ENCODE data around the gene MUC6.

MUC6 gene, protein sequence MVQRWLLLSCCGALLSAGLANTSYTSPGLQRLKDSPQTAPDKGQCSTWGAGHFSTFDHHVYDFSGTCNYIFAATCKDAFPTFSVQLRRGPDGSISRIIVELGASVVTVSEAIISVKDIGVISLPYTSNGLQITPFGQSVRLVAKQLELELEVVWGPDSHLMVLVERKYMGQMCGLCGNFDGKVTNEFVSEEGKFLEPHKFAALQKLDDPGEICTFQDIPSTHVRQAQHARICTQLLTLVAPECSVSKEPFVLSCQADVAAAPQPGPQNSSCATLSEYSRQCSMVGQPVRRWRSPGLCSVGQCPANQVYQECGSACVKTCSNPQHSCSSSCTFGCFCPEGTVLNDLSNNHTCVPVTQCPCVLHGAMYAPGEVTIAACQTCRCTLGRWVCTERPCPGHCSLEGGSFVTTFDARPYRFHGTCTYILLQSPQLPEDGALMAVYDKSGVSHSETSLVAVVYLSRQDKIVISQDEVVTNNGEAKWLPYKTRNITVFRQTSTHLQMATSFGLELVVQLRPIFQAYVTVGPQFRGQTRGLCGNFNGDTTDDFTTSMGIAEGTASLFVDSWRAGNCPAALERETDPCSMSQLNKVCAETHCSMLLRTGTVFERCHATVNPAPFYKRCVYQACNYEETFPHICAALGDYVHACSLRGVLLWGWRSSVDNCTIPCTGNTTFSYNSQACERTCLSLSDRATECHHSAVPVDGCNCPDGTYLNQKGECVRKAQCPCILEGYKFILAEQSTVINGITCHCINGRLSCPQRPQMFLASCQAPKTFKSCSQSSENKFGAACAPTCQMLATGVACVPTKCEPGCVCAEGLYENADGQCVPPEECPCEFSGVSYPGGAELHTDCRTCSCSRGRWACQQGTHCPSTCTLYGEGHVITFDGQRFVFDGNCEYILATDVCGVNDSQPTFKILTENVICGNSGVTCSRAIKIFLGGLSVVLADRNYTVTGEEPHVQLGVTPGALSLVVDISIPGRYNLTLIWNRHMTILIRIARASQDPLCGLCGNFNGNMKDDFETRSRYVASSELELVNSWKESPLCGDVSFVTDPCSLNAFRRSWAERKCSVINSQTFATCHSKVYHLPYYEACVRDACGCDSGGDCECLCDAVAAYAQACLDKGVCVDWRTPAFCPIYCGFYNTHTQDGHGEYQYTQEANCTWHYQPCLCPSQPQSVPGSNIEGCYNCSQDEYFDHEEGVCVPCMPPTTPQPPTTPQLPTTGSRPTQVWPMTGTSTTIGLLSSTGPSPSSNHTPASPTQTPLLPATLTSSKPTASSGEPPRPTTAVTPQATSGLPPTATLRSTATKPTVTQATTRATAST (N-terminal part only)

DNA sequence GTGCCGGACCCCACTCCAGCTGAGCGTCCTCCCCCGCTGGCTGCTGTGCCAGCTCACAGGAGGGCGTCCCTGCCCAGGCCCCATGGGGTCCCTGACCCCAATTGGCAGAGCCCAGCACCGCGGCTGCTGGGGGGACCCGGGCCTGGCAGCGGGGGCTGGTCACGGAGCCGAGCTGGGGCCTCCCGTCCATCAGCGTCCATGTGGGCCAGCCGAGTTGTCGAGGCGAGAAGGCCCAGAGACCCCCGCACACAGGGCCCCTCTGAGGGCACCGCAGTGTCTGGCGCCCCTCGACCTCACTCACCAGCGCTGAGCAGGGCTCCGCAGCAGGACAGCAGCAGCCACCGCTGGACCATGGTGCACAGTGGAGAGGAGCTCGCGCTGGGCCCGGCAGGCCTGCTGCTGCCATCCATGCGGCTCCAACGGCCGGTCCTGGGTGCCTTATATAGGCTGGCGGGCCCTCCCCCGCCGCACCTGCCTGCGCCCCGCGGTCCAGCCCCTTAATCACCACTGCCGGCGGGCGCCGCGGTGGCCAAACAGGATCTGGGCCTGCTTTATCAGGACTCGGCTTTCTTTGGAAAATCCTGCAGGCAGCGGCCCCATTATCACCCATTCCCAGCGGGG lies at the start of gene MUC6:
TSS of gene MUC6 (minus strand) at position 416 of the 621 bp plus-strand sequence. CDS start at position 353, 63 bp downstream.
- no peak for DNase-seq (ENCODE audit: low read depth in 3 of 3)

GRCh38 chr11:1085440-1086170 lies 49.1 kb upstream of the MUC6 start:
- no peak for DNase-seq (ENCODE audit: low read depth in 3 of 3)

GRCh38 chr11:1084561-1085439 lies 48.3 kb upstream of the MUC6 start:
- DNase-seq (ENCODE audit: low read depth in 3 of 3): no peak

DNA sequence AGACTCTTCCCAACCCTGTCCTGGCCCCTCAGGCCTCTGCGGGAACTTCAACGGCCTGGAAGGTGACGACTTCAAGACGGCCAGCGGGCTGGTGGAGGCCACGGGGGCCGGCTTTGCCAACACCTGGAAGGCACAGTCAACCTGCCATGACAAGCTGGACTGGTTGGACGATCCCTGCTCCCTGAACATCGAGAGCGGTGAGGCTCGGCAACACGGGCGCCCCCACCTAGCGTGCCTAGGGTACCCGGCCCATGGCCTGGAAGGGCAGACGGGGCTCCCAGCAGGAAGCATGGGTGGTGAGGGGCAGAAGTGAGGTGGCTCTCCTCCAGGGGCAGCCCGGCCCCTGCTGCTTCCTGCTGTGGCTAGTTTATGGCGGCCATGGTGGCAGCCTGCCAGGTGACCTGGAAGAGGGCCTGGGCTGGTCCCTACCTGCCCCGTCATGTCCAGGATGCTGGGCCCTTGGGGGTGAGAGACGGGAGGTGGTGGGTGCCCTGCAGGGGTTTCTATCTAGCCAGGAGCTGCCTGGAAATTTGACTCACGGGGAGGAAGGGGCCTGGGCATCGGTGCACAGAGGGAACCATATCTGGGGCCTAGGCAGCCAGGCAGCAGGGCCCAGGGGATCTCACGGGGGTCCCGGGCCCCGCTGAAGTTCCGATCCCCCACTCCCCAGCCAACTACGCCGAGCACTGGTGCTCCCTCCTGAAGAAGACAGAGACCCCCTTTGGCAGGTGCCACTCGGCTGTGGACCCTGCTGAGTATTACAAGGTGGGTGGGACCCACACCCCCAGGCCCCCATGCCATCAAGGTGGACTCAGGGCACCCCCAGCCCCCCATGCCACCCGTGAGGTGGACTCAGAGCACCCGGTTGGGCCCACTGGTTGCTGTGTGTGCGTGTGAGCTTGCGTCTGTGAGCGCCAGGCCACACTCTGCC lies 47.4 kb upstream of the MUC6 start:
- no peak for DNase-seq (ENCODE audit: low read depth in 3 of 3)

- DNase-seq (ENCODE audit: low read depth in 3 of 3): no peak
Observed at GRCh38 chr11:1082728-1083620, 46.5 kb upstream of the MUC6 start.

- no peak for DNase-seq (ENCODE audit: low read depth in 3 of 3)
Observed at GRCh38 chr11:1082346-1082727, 45.8 kb upstream of the MUC6 start.

DNA sequence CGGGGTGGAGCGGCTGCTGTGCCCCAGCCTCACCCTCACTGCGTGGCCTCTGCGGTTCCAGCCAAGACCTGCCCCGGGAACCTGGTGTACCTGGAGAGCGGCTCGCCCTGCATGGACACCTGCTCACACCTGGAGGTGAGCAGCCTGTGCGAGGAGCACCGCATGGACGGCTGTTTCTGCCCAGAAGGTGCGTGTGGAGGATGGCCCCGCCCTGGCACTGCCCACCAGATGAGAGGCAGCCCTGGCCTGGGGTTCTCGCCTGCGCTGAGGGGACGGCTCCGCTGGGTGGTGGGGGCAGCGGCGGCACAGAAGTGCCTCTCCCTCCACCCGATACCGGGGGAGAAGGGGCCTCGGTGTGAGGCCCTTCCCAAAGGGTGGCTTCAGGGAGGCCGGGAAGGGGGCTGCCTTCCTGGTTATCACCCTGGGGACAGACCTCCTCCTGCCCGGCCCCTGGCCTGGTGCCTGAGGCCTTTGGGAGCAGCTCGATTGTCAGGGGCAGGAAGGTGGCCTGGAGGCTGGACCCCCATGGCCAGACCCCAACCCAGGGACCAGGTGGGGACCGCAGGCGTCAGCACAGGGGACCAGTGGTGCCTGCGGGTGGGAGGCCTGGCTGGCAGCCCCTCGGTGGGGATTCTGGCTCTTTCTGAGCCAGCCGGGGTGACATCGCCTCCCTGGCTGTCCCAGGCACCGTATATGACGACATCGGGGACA lies 45.2 kb upstream of the MUC6 start:
- DNase-seq (ENCODE audit: low read depth in 3 of 3): no peak

DNA sequence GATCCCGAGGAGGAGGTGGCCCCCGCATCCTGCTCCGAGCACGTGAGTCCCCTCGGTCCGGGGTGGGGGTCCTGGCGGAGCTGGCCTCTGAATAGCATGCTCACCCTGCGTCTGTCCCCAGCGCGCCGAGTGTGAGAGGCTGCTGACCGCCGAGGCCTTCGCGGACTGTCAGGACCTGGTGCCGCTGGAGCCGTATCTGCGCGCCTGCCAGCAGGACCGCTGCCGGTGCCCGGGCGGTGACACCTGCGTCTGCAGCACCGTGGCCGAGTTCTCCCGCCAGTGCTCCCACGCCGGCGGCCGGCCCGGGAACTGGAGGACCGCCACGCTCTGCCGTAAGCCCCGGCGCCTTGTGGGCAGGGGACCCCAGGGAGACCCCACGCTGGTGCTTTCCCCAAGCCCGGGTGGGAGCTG lies 41.7 kb upstream of the MUC6 start:
- no peak for DNase-seq (ENCODE audit: low read depth in 3 of 3)

DNA sequence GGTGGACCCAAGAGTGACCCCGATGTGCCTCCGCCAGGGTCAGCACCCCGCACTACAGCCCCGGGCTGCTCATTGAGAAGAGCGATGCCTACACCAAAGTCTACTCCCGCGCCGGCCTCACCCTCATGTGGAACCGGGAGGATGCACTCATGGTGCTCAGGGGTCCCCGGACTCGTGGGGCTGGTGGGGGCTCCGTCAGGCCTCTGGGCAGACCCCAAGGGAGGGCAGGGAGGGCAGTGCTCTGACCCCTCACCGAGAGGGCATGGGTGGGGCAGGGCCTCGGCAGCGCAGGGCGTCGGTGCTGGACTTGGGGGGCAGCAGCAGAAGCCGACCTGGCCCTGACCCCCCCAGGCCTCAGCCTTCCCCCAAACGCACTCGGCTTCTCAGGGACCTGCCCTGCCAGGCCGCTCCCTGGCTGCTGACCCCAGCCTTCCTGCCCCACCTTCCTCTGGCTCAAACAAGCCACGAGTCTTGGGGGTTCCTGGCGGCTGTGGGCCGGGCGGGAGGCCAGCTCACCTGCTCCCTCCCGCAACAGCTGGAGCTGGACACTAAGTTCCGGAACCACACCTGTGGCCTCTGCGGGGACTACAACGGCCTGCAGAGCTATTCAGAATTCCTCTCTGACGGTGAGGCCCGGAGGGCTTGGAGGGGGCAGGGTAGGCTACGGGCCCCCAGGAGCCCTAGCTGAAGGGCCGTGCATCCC lies 41.0 kb upstream of the MUC6 start:
- DNase-seq (ENCODE audit: low read depth in 3 of 3): no peak

DNA sequence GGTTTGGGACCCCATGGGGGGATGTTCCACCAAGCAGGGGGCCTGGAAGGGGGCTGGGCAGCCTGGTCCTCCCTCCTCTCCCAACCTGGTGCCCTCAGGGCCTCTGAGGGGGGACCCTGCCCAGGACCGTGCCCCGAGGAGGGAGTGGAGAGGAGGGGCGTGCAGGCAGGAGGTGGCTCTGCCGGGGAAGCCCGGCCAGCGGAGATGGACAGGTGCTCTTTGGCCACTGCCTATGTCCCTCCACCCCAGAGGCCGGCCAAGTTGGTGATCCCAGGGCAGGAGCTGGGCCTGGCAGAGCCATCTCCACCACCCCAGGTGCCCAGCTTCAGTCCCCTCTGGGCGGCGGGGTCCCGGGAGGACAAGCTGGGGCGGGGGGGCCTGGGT lies 40.5 kb upstream of the MUC6 start:
- no peak for DNase-seq (ENCODE audit: low read depth in 3 of 3)

GRCh38 chr11:1076061-1076665 lies 39.6 kb upstream of the MUC6 start:
- DNase-seq (ENCODE audit: low read depth in 3 of 3): no peak

- DNase-seq (ENCODE audit: low read depth in 3 of 3): no peak
Observed at GRCh38 chr11:1075341-1075911, 38.9 kb upstream of the MUC6 start.

DNA sequence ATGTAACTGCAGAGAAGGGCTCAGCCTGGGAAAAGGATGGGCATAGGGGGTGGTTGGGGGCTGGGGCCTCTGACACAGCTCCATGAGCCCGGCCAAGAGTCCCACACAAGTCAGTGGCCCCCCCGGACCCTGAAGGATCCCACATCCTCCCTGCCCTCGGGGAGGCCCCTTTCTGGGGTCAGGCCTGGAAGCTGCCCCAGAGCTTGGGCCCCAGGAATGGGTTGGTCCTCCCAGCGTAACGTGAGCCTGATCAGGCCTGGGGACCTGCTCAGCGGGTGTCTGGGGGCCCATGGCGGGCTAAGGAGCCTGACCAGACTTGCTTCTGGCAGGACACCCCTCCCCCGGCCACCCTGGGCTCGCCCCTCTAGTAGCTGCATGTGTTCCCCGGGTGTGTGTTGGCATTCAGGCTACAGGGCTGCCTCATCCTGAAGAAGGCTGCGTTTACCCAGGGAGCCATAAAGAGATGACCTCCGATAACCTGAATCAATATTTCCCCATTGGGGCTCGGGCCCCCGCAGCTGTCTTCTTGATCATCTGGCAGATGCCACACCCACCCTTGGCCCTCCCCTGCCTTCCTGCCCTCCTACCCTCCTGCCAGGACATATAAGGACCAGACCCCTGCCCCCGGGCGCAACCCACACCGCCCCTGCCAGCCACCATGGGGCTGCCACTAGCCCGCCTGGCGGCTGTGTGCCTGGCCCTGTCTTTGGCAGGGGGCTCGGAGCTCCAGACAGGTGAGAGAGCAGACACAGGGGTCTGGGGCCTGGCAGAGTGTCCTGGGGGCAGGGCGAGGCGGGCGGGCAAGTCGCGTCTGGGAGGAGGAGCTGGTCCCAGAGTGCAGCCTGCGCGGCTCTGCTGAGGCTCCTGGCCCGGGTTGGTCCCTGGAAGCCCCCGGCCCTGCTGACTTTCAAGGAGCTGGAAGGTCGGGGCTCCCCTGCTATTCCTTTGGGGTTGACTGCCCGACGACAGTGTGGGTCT lies 38.0 kb upstream of the MUC6 start, which contains the start of gene MUC2:
TSS of gene MUC2 (plus strand) at position 631 of the 978 bp plus-strand sequence.
- DNase-seq (ENCODE audit: low read depth in 3 of 3): no peak

- DNase-seq (ENCODE audit: low read depth in 3 of 3): no peak
Observed at GRCh38 chr11:1073851-1074243, 37.3 kb upstream of the MUC6 start.
